Islet precursor cell (in vitro differentiated cells): ENCODE results near the gene PKDCC.

Source experiments
- DNase-seq: peaks from one replicate; pipeline ENCODE4 v3.0.0-alpha.2; 2018

PKDCC gene

DNA sequence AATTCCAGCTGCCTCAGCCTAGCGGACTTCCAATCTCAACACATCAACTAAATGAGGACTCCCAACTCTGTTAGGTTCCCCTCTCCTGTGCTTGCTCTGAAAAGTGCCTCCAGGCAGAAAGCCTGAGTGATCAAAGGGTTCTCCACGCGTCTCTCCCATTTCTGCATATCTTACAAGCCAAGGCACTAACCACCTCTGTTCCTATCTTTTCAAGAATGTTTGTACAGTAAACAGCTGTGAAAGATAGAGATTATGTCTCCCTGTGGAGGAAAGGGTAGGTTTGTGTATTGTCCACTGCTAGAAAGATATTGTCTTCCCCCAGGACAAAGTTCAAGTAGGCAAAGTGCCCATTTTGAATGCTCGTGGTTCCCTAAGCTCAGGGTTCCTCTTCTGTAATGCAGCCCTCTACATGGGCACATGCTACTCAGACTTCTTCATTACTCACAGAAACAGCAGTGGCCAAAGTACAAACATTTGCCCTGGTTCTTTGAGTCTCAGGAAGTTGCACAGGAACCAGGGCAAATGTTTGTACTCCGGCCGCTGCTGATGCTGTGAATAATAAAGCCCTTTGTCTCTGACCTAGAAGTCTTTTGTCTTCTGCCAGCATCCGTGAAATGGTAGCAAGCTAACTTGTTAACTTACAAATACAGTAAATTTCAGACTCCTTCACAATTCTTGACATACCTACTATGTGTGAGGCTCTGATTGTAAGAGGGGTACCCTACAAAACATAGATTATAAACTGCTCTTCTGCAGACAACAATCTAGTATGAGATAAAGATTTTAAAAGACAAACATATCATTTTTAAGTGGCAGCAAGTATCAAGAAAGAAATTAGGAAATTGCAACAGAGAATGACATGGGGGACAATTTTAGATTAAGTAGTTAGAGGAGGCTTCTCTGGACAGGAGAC, 44.5 kb downstream of the PKDCC start:
- peak; percentile 92 for DNase-seq

DNA sequence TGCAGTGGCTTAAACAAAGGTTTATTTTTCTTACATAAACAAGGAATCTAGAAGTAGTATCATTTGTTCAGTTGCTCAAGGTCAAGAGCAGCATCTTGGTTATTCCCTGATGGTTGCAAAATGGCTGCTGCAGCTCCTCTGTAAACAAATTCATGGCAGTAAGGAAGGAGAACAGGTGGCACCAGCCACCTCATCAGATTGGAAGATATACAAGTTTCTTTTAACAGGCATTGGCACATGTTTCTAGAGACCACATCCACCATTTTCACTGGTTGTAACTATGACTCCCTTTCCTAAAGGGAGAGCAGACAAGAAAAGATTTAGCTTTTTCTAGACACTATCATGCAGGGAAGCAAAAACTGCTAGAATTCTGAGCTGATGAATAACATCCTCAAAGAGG, 46.3 kb downstream of the PKDCC start:
- DNase-seq = no peak

DNA sequence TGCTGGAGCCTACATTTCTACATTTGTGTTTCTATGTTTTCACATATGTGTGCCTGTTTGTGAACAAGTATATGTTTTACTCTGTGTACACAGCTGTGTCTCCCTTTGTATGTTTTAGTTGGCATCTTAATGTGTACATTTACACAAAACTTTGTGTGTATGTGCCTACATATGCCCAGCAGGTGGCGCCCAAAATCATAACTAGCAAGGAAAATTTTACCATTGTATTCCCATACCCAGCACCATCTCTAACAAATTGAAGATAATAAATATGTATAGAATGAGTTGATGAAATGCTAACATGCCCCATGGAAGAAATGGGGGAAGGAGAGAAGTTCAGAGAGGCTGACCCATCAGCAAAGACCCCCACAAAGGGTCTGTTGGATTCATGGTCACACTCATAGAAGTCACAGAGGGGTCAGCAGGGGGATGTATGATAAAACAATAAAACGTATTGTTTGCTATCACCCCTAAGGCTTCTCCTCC, 48.1 kb downstream of the PKDCC start:
- no peak for DNase-seq

DNA sequence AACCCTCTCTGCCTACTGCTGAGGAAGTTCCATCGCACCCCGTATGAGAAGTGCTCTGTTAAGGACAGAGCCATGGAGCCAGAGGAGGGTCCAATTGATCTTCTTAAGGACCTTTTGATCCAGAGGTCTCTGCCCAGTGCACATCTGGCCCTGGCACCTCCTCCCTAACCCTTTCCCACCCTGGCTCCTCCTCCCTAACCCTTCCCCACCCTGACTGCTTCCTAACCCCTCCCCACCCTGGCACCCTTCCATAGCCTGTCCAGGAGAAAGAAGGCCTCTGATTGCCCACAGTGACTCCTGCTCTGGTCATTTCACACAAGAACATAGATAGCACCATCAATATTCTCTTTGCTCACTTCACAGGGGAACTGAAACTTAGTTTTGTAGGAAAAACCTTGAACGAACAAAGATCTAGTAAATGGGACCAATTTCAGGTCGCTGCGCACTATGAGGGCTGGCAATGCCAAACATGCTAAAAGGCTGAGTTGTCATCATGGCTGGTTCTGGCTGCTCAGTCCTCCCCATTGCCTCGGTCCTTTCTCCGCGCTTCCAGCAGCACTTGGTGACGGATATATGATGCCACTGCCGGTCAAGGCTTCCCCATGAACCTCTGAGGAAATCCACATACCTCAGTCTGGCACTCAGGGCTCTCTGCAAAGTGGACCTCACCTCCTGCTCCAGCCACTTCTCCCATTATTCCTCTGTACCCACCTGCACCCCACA, 49.2 kb downstream of the PKDCC start:
- no peak for DNase-seq

DNA sequence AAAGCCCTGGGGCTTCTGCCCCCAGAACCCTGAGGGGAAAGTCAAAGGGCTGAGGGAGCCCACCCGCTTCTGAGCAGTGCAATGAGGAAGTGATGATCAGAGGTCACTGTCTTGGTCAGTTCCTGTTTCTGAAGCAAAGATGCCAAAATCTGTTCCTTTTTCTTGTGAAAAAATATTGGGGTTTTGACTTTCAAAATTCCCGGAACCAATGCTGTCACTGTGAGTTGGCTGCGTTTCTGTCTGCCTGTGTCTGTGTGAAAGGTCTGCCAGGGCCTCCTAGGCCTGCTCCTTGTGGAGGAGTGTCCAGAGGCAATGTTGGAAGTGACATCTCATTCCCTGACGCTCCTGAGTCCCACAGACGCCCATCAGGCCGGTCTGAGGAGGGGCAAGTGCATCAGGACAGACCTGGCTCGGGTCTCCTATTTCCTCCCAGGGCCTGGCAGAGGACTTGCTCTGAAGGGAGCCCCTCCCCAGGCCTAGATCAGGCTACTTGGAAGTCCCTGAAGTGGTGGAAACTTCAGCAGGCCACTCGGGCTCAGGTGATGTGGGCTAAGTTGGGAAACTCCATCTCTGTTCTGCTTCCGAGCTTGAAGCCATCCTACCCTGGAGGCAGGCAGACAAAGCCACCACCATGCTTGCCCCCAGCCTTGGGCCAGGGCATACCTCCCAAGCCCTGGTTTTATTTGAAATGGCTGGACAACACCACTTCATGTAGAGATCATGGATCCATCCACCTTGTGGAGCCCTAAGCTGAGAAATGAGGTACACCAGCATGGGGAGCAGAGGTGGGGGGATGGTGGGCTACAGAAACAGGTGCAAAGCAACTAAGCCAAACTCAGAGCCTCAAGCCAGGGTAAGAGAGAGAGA, 51.0 kb downstream of the PKDCC start:
- DNase-seq = peak; percentile 64

DNA sequence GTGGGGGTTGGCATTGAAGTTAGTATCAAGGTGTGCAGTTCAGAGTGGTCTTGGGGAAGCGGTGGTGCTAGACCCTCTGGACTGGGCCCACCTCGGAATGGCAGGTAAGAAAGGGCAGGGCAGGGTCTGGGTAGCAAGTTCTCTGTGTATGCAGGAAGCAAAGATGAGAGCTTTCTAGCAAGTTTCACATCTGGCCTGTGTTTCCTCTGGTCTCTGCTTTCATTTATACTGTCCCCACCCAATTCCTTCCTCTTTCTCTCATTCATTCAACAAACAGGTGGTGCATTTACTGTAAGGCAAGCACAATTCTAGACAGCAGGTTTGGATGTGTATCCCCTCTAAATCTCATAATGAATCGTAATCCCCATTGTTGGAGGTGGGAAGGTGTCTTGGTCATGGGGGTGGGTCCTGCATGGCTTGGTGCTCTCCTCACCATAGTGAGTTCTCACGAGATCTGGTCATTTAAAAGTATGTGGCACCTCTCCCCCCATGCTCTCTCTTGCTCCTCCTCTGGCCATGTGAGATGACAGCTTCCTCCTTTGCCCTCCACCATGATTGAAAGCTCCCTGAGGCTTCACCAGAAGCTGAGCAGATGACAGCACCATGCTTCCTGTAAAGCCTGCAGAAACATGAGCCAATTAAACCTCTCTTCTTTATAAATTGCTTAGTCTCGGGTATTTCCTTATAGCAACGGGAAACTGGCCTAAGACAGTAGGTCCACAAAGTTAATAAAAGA, 51.8 kb downstream of the PKDCC start:
- no peak for DNase-seq

DNA sequence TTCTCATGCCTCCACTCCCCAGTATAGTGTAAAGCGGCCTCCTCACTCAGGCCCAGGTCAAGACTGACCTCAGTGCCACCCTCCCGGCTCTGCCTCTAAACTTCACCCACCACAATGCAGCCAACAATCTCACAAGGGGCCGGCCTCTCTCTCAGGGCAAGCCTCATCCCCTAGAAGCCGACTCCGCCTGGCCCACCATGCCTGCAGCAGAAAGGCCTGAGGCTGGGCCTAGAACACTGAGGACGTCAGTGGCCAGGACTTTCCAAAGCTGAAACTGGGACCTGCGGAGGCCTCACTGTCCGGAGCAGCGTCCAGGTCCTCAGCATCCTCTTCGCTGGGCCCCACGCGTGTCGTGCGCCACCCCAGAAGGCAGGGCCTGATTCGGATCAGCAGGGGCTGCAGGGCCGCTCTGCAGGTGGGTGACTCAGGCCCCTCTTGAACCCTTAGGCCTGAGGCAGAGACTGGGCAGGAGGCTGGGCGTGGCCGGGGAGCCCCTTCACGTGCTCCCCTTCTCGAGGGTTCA, 52.9 kb downstream of the PKDCC start:
- no peak for DNase-seq

DNA sequence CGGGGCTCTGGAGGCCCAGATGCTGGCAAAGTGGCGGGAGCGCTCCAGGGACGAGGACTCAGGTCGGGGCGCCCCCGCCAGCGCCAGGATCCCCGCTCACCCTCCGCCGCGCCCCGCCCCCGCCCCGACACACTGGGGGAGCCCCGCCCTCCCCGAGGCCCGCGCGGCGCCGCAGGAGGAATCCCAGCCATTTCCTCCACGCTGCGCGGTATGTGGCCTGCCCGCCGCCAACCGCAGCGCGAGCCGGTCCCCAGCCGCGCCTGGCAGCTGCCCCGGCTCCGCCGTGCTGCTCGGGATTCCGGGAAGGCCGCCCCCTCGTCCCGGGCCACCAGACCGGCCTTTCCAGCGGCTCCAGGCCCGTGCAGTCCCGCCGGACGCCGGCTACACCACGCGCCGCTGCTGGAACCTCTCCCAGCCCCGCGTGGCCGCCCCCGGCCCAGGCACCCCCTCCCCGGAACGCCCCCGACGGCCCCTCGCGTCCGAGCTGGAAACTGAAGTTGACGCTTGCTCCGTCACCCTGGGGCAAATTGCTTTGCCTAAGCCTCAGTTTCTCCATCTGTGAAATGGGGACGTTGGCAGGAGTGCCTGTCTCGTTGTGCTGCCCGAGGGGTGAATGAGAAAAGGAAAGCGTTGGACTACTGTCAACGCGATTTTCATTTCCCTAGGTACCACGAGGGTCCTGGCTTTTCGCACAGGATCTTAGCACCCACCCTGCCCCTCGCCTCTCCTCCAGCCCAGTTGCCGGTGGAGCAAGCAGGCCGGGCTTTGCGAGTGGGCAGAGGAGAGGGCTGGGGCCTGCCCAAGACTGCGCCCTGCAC, 53.6 kb downstream of the PKDCC start:
- peak; percentile 91 for DNase-seq

DNA sequence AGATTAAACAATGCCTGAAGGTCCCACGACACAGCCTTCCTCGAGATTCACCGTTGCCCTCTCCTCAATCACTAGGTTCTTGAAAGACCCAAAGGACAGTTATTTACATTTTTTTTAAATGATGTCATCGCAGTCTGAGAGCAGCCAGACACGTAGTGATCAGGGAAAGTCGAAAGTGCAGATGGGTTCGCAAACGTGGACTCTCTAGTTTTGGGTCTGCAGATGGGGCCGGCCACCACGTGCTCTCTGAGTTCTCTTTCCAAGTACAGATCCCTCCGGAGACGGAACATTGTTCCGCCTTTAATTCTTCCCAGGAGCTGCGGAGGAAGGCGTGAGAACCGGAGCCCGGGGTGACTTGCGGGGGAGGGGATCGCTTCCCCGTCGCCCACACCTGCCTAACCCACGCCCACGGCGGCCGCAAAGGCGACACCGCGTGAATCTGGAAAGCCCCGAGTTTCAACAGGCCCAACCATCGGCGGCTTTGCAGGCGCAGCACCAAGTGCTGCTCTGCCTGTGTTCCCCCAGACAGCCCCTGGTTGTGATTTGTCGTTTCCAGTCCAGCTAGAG, 54.3 kb downstream of the PKDCC start:
- peak; percentile 94 for DNase-seq

DNA sequence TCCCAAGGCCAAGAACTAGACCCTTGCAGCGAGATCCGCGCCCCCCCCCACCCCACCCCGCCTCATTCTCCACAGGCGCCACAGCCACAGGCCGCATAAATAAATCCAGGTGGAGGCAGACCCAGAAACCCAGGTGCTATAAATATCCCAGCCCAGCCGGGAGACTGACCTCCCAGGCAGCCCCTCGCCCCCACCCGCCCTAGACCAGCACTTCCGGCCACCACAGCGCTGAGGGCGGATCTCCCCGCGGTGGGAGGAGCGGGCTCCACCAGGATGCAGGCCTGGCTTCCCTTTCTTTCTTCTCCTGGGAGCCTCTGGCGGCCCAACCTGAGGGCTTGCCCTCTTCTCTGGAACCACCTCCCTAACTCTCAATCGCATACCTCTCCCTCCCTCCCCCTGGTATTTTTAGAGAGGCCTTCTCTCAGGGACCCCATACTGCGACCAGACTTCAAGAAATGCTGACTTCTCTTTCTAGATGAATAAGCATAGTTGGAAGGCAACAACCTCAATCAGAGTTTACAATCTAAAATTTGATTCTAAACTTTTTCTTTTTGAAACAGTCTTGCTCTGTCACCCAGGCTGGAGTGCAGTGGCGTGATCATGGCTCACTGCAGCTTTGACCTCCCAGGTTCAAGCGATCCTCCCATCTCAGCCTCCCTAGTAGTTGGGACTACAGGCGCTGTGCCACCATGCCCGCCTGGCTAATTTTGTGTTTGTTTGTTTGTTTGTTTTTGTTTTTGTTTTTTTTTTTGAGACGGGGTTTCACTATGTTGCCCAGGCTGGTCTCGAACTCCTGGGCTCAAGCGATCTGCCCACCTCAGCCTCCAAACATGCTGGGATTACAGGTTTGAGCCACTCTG, 55.0 kb downstream of the PKDCC start:
- DNase-seq = peak; percentile 98

DNA sequence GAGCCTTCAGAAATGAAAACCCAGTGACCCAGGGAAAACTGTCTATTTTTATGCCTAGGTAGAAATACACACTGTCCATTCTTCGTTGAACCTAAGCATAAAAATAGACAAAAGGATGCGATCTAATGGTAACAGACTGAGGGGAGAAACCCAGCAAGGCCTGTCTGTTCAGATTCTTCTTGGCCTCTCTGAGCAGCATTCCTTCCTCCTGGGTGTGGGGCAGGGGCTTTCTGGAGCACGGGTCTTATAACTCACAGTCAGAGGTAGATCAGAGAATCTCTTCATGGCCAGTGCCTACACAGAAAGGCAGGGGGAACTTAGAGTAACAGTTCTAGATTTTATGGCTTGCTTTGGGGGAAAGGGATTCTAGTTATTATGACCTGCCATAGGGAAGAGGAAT, 56.0 kb downstream of the PKDCC start:
- DNase-seq = peak; percentile 86

DNA sequence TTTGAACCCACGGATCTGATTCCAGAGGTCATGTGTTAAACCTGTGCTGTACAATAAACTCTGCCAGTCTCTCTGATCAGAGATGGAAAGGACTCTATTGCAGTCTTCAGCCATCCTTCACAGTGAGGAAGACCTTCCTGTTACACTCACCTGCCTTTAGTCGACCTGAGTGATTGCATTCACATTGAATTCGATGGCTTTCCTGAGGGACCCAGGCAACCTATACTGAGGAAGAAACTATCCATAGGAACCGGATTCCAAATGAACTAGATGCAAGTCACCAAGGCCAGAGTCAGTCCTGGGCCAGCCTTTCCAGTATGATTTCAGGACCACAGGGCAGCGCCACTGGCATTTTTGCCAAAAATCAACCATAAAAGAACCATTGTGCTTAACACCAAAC, 56.8 kb downstream of the PKDCC start:
- DNase-seq = no peak

DNA sequence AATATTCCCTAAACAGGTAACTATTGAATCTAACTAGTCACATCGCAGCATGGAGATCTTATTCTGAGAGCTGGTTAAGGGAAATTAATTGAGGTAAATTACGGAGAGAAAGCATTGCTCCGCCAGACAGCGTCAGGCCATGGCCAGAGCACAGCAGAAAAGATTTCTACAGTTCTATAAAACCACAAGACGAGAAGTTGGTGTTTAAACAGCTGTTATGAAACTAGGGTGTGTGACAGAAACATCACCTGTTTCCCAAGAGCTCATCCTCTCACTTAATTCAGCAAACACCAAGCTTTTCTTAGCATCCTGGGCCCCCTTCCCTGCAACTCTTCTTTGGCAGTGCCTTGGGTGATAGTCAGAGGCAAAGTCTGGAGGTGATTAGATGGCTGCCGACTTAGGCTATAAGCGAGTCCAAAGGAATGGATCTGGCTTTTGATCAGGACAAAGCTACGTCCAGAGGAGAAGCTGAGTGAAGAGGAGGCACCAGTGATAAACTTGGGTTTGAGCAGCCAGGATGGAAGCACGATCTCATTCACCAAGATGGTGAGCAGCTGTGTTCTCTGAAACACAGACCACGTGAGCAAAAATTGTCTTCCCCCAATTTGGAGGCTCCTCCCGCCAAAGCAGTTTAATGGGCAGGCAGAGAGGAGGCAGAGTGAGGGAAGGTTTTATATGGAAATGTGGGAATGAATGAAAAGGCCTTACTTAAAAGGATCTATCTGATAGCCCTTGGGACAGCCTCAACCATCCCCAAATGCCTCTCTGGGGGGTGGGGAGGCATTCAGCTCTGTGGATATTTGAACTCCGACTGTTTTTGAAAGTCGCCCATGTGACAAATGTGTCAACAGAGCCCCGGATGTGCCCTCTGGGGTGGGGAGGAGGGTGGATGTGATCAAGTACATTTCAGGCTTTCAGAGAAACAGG, 57.8 kb downstream of the PKDCC start:
- DNase-seq = peak; percentile 50

DNA sequence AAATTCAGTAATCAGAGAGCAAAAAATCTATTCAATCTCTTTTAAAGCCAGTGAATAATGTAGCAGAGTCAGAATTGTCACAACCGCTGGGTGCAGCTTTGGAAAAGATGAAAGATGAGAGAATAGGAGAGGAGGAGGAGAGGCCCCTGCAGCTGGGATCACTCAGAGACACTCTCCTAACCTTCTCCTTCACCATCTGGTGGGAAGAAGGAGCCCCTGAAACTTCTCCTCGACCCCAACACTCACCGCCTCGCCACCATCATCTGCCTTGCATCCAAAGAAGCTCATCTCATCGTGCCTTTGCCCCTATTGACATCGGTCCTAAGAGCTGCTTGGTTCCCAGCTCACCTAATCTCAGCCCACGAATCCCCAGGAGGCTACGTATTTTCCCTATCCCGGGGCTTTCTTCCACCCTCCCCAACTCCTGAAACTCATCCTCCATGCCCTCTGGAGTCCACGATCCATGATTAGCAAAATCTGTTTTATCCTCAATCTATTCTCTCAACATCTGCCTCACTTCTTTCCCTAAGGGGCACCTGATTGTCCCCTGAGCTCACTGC, 58.5 kb downstream of the PKDCC start:
- peak; percentile 22 for DNase-seq

DNA sequence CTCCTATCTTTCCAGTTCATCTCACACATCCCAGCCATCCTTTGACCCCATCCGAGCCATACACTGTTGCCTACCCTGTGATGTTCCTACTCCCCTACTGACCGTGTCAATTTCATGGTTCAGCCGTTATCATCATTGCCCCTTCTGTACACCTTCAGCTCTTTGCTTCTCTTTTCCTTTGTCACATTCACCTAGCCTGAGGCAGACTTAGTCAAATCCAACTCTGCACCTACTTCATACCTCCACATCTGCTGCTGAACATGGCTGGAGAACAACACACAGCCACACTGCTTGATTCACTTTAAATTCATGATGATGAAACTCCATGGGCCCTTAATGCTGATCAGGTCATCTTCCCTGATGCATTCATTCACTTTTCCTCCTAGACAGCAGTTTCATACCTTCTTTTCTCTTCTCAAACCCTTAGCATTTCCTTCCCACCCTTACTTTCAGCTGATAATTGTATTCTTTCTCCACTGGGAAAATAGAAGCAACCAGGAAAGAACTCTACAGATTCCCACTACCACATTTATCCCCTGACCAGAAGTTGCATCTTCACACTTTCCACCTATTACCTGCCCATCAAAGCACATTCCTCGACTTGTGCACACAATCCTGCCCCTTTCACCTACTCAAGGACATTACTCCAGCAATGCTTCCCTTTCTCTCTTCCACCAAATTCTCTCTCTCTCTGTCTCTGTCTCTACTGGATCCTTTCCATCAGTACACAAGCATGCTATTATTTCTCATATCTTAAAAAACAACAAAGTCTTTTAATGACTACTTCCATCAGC, 59.6 kb downstream of the PKDCC start:
- DNase-seq = peak; percentile 43
